Tongue (tissue), 2 donors: ENCODE measurements around the gene PRPF19. TPM values are rescaled to one million over a fixed set of nuclear protein-coding genes. Genes with fewer than 3 reads are reported as not detected.

Experiments used
- DNase-seq: peaks from one replicate; pipeline ENCODE4 v3.0.0-alpha.2; 2015
- total RNA-seq: library from RNA; depleted of rRNA; stranded (reverse); fragments of >200 nt; gene quantifications from one replicate; pipeline ENCODE4 v1.2.3, GENCODE V29; 2014

Gene PRPF19
- total RNA-seq, 1 donor from 2014 or later: 35.9 TPM

DNA sequence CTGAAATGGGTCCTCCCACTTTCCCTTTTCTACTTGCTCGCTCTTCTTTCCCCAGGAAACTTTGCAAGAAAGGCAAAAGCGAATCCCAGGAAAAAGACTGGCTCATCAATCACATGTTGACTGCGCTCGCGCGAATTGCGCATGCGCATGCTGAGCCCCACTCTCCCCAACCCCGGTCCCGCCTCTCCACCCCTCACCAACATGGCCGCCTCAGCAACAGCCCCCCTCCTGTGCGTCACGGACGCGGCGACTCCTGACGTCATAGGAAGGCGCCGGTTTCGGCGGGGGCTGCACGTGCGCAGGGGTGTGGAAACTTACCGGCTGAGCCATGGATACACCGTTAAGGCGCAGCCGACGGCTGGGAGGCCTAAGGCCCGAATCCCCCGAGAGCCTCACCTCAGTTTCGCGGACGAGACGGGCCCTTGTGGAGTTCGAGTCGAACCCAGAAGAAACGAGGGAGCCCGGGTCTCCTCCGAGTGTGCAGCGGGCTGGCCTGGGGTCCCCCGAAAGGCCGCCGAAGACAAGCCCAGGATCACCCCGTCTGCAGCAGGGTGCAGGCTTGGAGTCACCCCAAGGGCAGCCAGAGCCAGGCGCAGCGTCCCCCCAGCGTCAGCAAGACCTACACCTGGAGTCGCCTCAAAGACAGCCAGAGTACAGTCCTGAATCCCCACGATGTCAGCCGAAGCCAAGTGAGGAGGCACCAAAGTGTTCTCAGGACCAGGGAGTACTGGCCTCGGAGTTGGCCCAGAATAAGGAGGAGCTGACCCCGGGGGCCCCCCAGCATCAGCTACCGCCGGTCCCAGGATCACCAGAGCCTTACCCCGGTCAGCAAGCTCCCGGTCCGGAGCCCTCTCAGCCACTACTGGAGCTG, 64.4 kb downstream of the PRPF19 start, which contains the start of gene CCDC86:
Gene CCDC86, plus strand, starts transcription at position 317 of the 871 bp plus-strand sequence. Its CDS starts 12 bp downstream, at position 329.
- peak; percentile 98 for DNase-seq

Other genes with a start within 250 kb of the PRPF19 start
- gene MS4A8, start 207.0 kb downstream of the PRPF19 start, total RNA-seq: not detected
- not detected for gene MS4A18, start 181.9 kb downstream of the PRPF19 start, total RNA-seq
- not detected for gene MS4A15, start 149.7 kb downstream of the PRPF19 start, total RNA-seq
- gene MS4A10, start 121.3 kb downstream of the PRPF19 start, total RNA-seq: not detected
- gene CCDC86, start 64.5 kb downstream of the PRPF19 start, total RNA-seq: 10.3 TPM
- 1.3 TPM for gene PTGDR2, start 50.6 kb downstream of the PRPF19 start, total RNA-seq
- gene ZP1, start 39.0 kb downstream of the PRPF19 start, total RNA-seq: not detected
- 34.0 TPM for gene TMEM109, start 7.6 kb upstream of the PRPF19 start, total RNA-seq
- 29.7 TPM for gene TMEM132A, start 17.9 kb upstream of the PRPF19 start, total RNA-seq
- 8.0 TPM for gene SLC15A3, start 45.6 kb upstream of the PRPF19 start, total RNA-seq
- gene CD6, start 65.1 kb upstream of the PRPF19 start, total RNA-seq: not detected
- gene CD5, start 195.9 kb upstream of the PRPF19 start, total RNA-seq: 0.31 TPM